WTC11 (cell line): Measurements from ENCODE around the gene C1orf232. TPM values are rescaled to one million over a fixed set of nuclear protein-coding genes. Genes with fewer than 3 reads are reported as not detected.

ENCODE experiments used
- ATAC-seq: fragments of 200-7000 bp; cut with Tn5 transposase; 2 replicates; pipeline ENCODE4 v1.10.0; 2021; ENCODE audit warnings: mild to moderate bottlenecking, moderate library complexity
- CTCF ChIA-PET: fragments of 300-600 bp; sonication (Branson Sonifier 250); formaldehyde crosslinking; loops from one replicate; lab custom pipeline; 2021; ENCODE audit warnings: antibody characterized with exemption; lab: Charles Lee
- POLR2A ChIA-PET: fragments of 350-600 bp; sonication (Branson Sonifier 250); formaldehyde crosslinking; loops from one replicate; lab custom pipeline; 2021; ENCODE audit warnings: antibody characterized with exemption; lab: Charles Lee
- DNase-seq: peaks from one replicate; pipeline ENCODE4 v3.0.0; 2021; ENCODE audit warnings: low spot score
- H3K27ac Mint-ChIP-seq: 2 replicates; pipeline ENCODE4 v1.8.0; 2021; ENCODE audit warnings: mixed read lengths
- H3K27me3 Mint-ChIP-seq: 2 replicates; pipeline ENCODE4 v1.8.0; 2021; ENCODE audit warnings: low read depth, mild to moderate bottlenecking, moderate library complexity, mixed read lengths
- H3K36me3 Mint-ChIP-seq: 2 replicates; pipeline ENCODE4 v1.8.0; 2021; ENCODE audit warnings: mixed read lengths
- H3K4me1 Mint-ChIP-seq: 2 replicates; pipeline ENCODE4 v1.8.0; 2022; ENCODE audit warnings: mixed read lengths
- H3K4me3 Mint-ChIP-seq: 2 replicates; pipeline ENCODE4 v1.8.0; 2021; ENCODE audit warnings: mild to moderate bottlenecking, moderate library complexity, mixed read lengths
- H3K9me3 Mint-ChIP-seq: 2 replicates; pipeline ENCODE4 v1.8.0; 2021; ENCODE audit warnings: mixed read lengths
- ATF1 ChIP-seq: sonication (generic); formaldehyde crosslinking; IDR thresholded peaks from 2 replicates; pipeline ENCODE4 v1.8.1; 2023; ENCODE audit warnings: mild to moderate bottlenecking, moderate library complexity, missing genetic modification reagents
- ATF2 ChIP-seq: sonication (generic); formaldehyde crosslinking; IDR thresholded peaks from 2 replicates; pipeline ENCODE4 v1.8.1; 2022; ENCODE audit warnings: low read depth, missing genetic modification reagents, borderline replicate concordance
- ATF3 ChIP-seq: sonication (generic); formaldehyde crosslinking; conservative IDR thresholded peaks from 2 replicates; pipeline ENCODE4 v1.8.1; 2022; ENCODE audit warnings: mild to moderate bottlenecking, missing genetic modification reagents
- CBFB ChIP-seq: sonication (generic); formaldehyde crosslinking; IDR thresholded peaks from 2 replicates; pipeline ENCODE4 v1.8.1; 2022; ENCODE audit warnings: mild to moderate bottlenecking, low read depth, missing genetic modification reagents
- E2F1 ChIP-seq: sonication (generic); formaldehyde crosslinking; IDR thresholded peaks from 2 replicates; pipeline ENCODE4 v1.8.0; 2022; ENCODE audit warnings: mild to moderate bottlenecking, missing genetic modification reagents
- E2F5 ChIP-seq: sonication (generic); formaldehyde crosslinking; IDR thresholded peaks from 2 replicates; pipeline ENCODE4 v1.8.1; 2022; ENCODE audit warnings: mild to moderate bottlenecking, moderate library complexity, missing genetic modification reagents
- ELF4 ChIP-seq: sonication (generic); formaldehyde crosslinking; IDR thresholded peaks from 2 replicates; pipeline ENCODE4 v1.8.1; 2022; ENCODE audit warnings: low read depth, mild to moderate bottlenecking, moderate library complexity, missing genetic modification reagents
- ESRRA ChIP-seq: sonication (generic); formaldehyde crosslinking; IDR thresholded peaks from 2 replicates; pipeline ENCODE4 v1.8.1; 2022; ENCODE audit warnings: mild to moderate bottlenecking, missing genetic modification reagents, borderline replicate concordance
- ETV6 ChIP-seq: sonication (generic); formaldehyde crosslinking; IDR thresholded peaks from 2 replicates; pipeline ENCODE4 v1.8.1; 2022; ENCODE audit warnings: mild to moderate bottlenecking, missing genetic modification reagents
- GABPB1 ChIP-seq: sonication (generic); formaldehyde crosslinking; IDR thresholded peaks from 2 replicates; pipeline ENCODE4 v1.8.1; 2023; ENCODE audit warnings: mild to moderate bottlenecking, missing genetic modification reagents
- GRHL2 ChIP-seq: fragments of 250-450 bp; sonication (Bioruptor Pico); IDR thresholded peaks from 2 replicates; pipeline ENCODE4 v1.8.0; 2022; ENCODE audit warnings: mild to moderate bottlenecking, moderate library complexity; ENCODE audit not compliant: insufficient replicate concordance, severe bottlenecking
- GTF2I ChIP-seq: fragments of 250-450 bp; sonication (Bioruptor Pico); conservative IDR thresholded peaks from 2 replicates; pipeline ENCODE4 v1.4.0; 2021; ENCODE audit warnings: mild to moderate bottlenecking
- JAZF1 ChIP-seq: fragments of 250-450 bp; sonication (Bioruptor Pico); IDR thresholded peaks from 2 replicates; pipeline ENCODE4 v1.9.0; 2021; ENCODE audit warnings: moderate library complexity, mild to moderate bottlenecking, inconsistent platforms
- KAT7 ChIP-seq: sonication (generic); formaldehyde crosslinking; IDR thresholded peaks from 2 replicates; pipeline ENCODE4 v1.8.1; 2023; ENCODE audit warnings: missing genetic modification reagents, mild to moderate bottlenecking, borderline replicate concordance
- MAX ChIP-seq: sonication (generic); formaldehyde crosslinking; IDR thresholded peaks from 2 replicates; pipeline ENCODE4 v1.8.0; 2022; ENCODE audit warnings: mild to moderate bottlenecking, missing genetic modification reagents
- MYBL2 ChIP-seq: sonication (generic); formaldehyde crosslinking; IDR thresholded peaks from 2 replicates; pipeline ENCODE4 v1.8.1; 2023; ENCODE audit warnings: mild to moderate bottlenecking, moderate library complexity, missing genetic modification reagents
- NR3C1 ChIP-seq: sonication (generic); formaldehyde crosslinking; conservative IDR thresholded peaks from 2 replicates; pipeline ENCODE4 v1.8.1; 2023; ENCODE audit warnings: low read depth, mild to moderate bottlenecking, missing genetic modification reagents
- OVOL2 ChIP-seq: fragments of 250-450 bp; sonication (Bioruptor Pico); IDR thresholded peaks from 2 replicates; pipeline ENCODE4 v1.9.0; 2021; ENCODE audit warnings: mild to moderate bottlenecking, borderline replicate concordance
- PRRX2 ChIP-seq: fragments of 250-450 bp; sonication (Bioruptor Pico); IDR thresholded peaks from 2 replicates; pipeline ENCODE4 v1.8.0; 2021; ENCODE audit warnings: mild to moderate bottlenecking
- SMAD3 ChIP-seq: sonication (generic); formaldehyde crosslinking; IDR thresholded peaks from 2 replicates; pipeline ENCODE4 v1.8.0; 2022; ENCODE audit warnings: missing genetic modification reagents, mild to moderate bottlenecking, borderline replicate concordance
- SP1 ChIP-seq: sonication (generic); formaldehyde crosslinking; conservative IDR thresholded peaks from 2 replicates; pipeline ENCODE4 v1.8.1; 2022; ENCODE audit warnings: missing genetic modification reagents
- ZMAT4 ChIP-seq: fragments of 250-450 bp; sonication (Bioruptor Pico); IDR thresholded peaks from 2 replicates; pipeline ENCODE4 v1.9.0; 2021; ENCODE audit warnings: mild to moderate bottlenecking
- ZNF263 ChIP-seq: sonication (generic); formaldehyde crosslinking; IDR thresholded peaks from 2 replicates; pipeline ENCODE4 v1.8.1; 2022; ENCODE audit warnings: low read depth, mild to moderate bottlenecking, moderate library complexity, missing genetic modification reagents
- ZNF317 ChIP-seq: sonication (generic); formaldehyde crosslinking; IDR thresholded peaks from 2 replicates; pipeline ENCODE4 v1.8.1; 2023; ENCODE audit warnings: low read depth, mild to moderate bottlenecking, moderate library complexity, missing genetic modification reagents, borderline replicate concordance
- ZNF416 ChIP-seq: fragments of 250-450 bp; sonication (Bioruptor Pico); IDR thresholded peaks from 2 replicates; pipeline ENCODE4 v1.9.0; 2021; ENCODE audit warnings: mild to moderate bottlenecking, inconsistent platforms
- ZNF425 ChIP-seq: fragments of 250-450 bp; sonication (Bioruptor Pico); conservative IDR thresholded peaks from 2 replicates; pipeline ENCODE4 v1.9.0; 2021; ENCODE audit warnings: mild to moderate bottlenecking
- total RNA-seq: library from RNA; stranded (reverse); gene quantifications from 3 replicates; pipeline ENCODE4 v1.2.3, GENCODE V29; 2021

Gene C1orf232
- total RNA-seq, 1 experiment from 2014 or later: not detected

- TF ChIP-seq PRRX2 (no peak), ZMAT4 (no peak), ESRRA (CRISPR knock-in tag) (no peak), GABPB1 (no peak), OVOL2 (CRISPR knock-in tag) (no peak), SMAD3 (CRISPR knock-in tag) (no peak), ZNF263 (CRISPR knock-in tag) (no peak), ELF4 (CRISPR knock-in tag) (no peak), ZNF416 (no peak), CBFB (CRISPR knock-in tag) (no peak), ZNF317 (CRISPR knock-in tag) (no peak), KAT7 (CRISPR knock-in tag) (no peak), SP1 (CRISPR knock-in tag) (no peak)
These were observed 29.7 kb downstream of the C1orf232 start (continued) for GRCh38 chr1:26138974-26139558.

- CTCF ChIA-PET: no interaction called here
- Mint-ChIP-seq H3K9me3 (peaks cover 10% of the 10 kb centered on the region; the same call in 1 of the 2 replicates), H3K4me3 (no peak overlapping the region), H3K36me3 (no peaks in the 10 kb centered on the region), H3K27ac (no peak overlapping the region), H3K27me3 (no peaks in the 10 kb centered on the region), H3K4me1 (peaks cover 3% of the 10 kb centered on the region; the same call in 1 of the 2 replicates)
- TF ChIP-seq SP1 (CRISPR knock-in tag): no peak
- no peak for TF ChIP-seq NR3C1 (CRISPR knock-in tag)
- TF ChIP-seq ZNF416: no peak
- TF ChIP-seq KAT7 (CRISPR knock-in tag): no peak
- TF ChIP-seq ATF2 (CRISPR knock-in tag): no peak
- no peak for TF ChIP-seq E2F1 (CRISPR knock-in tag)
- TF ChIP-seq ESRRA (CRISPR knock-in tag): no peak
- TF ChIP-seq ZMAT4: no peak
- TF ChIP-seq MYBL2 (CRISPR knock-in tag): no peak
- TF ChIP-seq GTF2I (CRISPR knock-in tag): no peak
- no peak for TF ChIP-seq JAZF1 (CRISPR knock-in tag)
- TF ChIP-seq ETV6 (CRISPR knock-in tag): no peak
- ATAC-seq: no peak
- no peak for DNase-seq
- POLR2A ChIA-PET: no interaction called here
These were observed 34.3 kb downstream of the C1orf232 start for GRCh38 chr1:26134466-26134865.

GRCh38 chr1:26132834-26133167 lies 36.0 kb downstream of the C1orf232 start:
- no peaks in the 10 kb centered on the region for H3K36me3 Mint-ChIP-seq
- H3K4me1 Mint-ChIP-seq: peaks cover 1% of the 10 kb centered on the region; the same call in 1 of the 2 replicates
- H3K4me3 Mint-ChIP-seq: no peak overlapping the region
- DNase-seq: no peak
- ChIA-PET CTCF (interaction anchor here (0.9 to 1.1 kb wide), 2 partner anchors 13 to 97 kb away, joined by 3 to 6 read pairs; no protein-coding TSS in a partner anchor), POLR2A (no interaction called here)
- no peaks in the 10 kb centered on the region for H3K27me3 Mint-ChIP-seq
- ATAC-seq: no peak
- no peak overlapping the region for H3K27ac Mint-ChIP-seq
- H3K9me3 Mint-ChIP-seq: peaks cover 10% of the 10 kb centered on the region; the same call in 1 of the 2 replicates
- TF ChIP-seq ZMAT4: no peak
- TF ChIP-seq ZNF425: no peak
- no peak for TF ChIP-seq MAX (CRISPR knock-in tag)
- no peak for TF ChIP-seq E2F5 (CRISPR knock-in tag)
- TF ChIP-seq SP1 (CRISPR knock-in tag): no peak
- TF ChIP-seq MYBL2 (CRISPR knock-in tag): no peak
- no peak for TF ChIP-seq ATF3 (CRISPR knock-in tag)
- TF ChIP-seq ATF1 (CRISPR knock-in tag): no peak
- no peak for TF ChIP-seq GRHL2 (CRISPR knock-in tag)
